Esophagus muscularis mucosa (tissue), 4 donors: Measurements from ENCODE around the gene TANC1. TPM values are rescaled to one million over a fixed set of nuclear protein-coding genes. Genes with fewer than 3 reads are reported as not detected.

ENCODE experiments used
- DNase-seq: peaks from one replicate; pipeline ENCODE4 v3.0.0-alpha.2; 2017; ENCODE audit errors: extremely low spot score
- H3K27ac ChIP-seq, 4 donors: fragments of 200-600 bp; sonication (generic); replicated peaks in 1 of 4; 1 replicate in 3 of 4; 2 replicates in 1 of 4; pipeline ENCODE4 v1.5.1; 2016 to 2019; ENCODE audit warnings: mild to moderate bottlenecking in 1 of 4
- H3K27me3 ChIP-seq, 4 donors: fragments of 200-600 bp; sonication (generic); one replicate each; pipeline versions ENCODE4 v1.5.1 to v1.6.0; 2016 to 2019
- H3K36me3 ChIP-seq, 4 donors: fragments of 200-600 bp; sonication (generic); one replicate each; pipeline ENCODE4 v1.5.1; 2016 to 2019
- H3K4me1 ChIP-seq, 4 donors: fragments of 200-600 bp; sonication (generic); one replicate each; pipeline ENCODE4 v1.5.1; 2016 to 2019
- H3K4me3 ChIP-seq, 4 donors: fragments of 200-600 bp; sonication (generic); 1 replicate in 2 of 4; 2 replicates in 2 of 4; pipeline ENCODE4 v1.5.1; 2016 to 2019; ENCODE audit warnings: mild to moderate bottlenecking in 4 of 4, moderate library complexity in 1 of 4
- H3K9me3 ChIP-seq, 4 donors: fragments of 200-600 bp; sonication (generic); 1 replicate in 3 of 4; 2 replicates in 1 of 4; pipeline ENCODE4 v1.5.1; 2016 to 2019
- CTCF ChIP-seq, 3 experiments: fragments of 200-600 bp in 2 of 3; fragments of 450-650 bp in 1 of 3; sonication (generic) in 2 of 3; IDR thresholded peaks; one replicate each; pipeline ENCODE4 v1.5.1; 2017 to 2019; ENCODE audit warnings: antibody characterized with exemption in 3 of 3, mild to moderate bottlenecking in 2 of 3, moderate library complexity in 1 of 3
- EP300 ChIP-seq: sonication (generic); formaldehyde crosslinking; IDR thresholded peaks from one replicate; pipeline ENCODE4 v1.6.1; 2017; ENCODE audit warnings: antibody characterized with exemption
- POLR2A ChIP-seq: fragments of 450-650 bp; IDR thresholded peaks from one replicate; pipeline ENCODE4 v1.6.1; 2017; ENCODE audit warnings: antibody characterized with exemption, moderate library complexity, mild to moderate bottlenecking, low read depth
- POLR2AphosphoS5 ChIP-seq, 2 donors: sonication (generic); formaldehyde crosslinking; IDR thresholded peaks; one replicate each; pipeline ENCODE4 v1.6.1; 2017; ENCODE audit warnings: antibody characterized with exemption in 2 of 2
- WGBS: methylation state at CpG from one replicate; pipeline ENCODE4 v1.1.5; 2018; 5-methylcytosine and 5-hydroxymethylcytosine counted together
- intact Hi-C: fragments of 100-400 bp; cut with DNase I; formaldehyde crosslinking; loops from one replicate; pipeline ENCODE4 v1.15.1; 2023
- total RNA-seq, 4 donors: library from RNA; depleted of rRNA; stranded (reverse); fragments of >200 nt; gene quantifications; one replicate each; pipeline versions ENCODE4 v1.1.0 to v1.2.1, GENCODE V29; 2016

Gene TANC1
- total RNA-seq, 4 donors from 2014 or later = 34.3 to 54.0 (median 52.9) TPM

GRCh38 chr2:159199761-159200465 lies 231.5 kb downstream of the TANC1 start:
- DNase-seq = no peak
- intact Hi-C loops = no loop called here
- WGBS = 81% methylated on average over 4 of the region's 4 CpGs
- H3K27me3 ChIP-seq = no peaks in the 10 kb centered on the region
- no peaks in the 10 kb centered on the region for H3K9me3 ChIP-seq
- H3K4me3 ChIP-seq = no peak overlapping the region
- TF ChIP-seq POLR2AphosphoS5 (IDR thresholded peaks at IDR 0.05) (no peak), POLR2A (no peak), CTCF (IDR thresholded peaks at IDR 0.05) (no peak), EP300 (no peak)
- H3K4me1 ChIP-seq = peaks cover 30 to 42% (median 38%) of the 10 kb centered on the region in 4 donors
- peaks cover 26 to 60% (median 48%) of the 10 kb centered on the region in 4 donors for H3K36me3 ChIP-seq
- H3K27ac ChIP-seq = no peak overlapping the region

GRCh38 chr2:159200498-159200897 lies 232.1 kb downstream of the TANC1 start:
- Histone ChIP-seq H3K27me3 (no peaks in the 10 kb centered on the region), H3K27ac (peak overlapping the region in 1 of 4 donors; percentile 19), H3K4me3 (no peak overlapping the region), H3K9me3 (no peaks in the 10 kb centered on the region), H3K4me1 (peaks cover 30 to 42% (median 38%) of the 10 kb centered on the region in 4 donors), H3K36me3 (peaks cover 21 to 57% (median 50%) of the 10 kb centered on the region in 4 donors)
- 38% methylated on average over 1 of the region's 1 CpG for WGBS
- no peak for TF ChIP-seq POLR2AphosphoS5 (IDR thresholded peaks at IDR 0.05)
- TF ChIP-seq CTCF (IDR thresholded peaks at IDR 0.05) = no peak
- no peak for TF ChIP-seq POLR2A
- no peak for TF ChIP-seq EP300
- intact Hi-C loops = no loop called here
- DNase-seq = no peak

GRCh38 chr2:159201360-159202063 lies 233.1 kb downstream of the TANC1 start:
- TF ChIP-seq EP300 = no peak
- TF ChIP-seq CTCF (IDR thresholded peaks at IDR 0.05) = no peak
- no peak for TF ChIP-seq POLR2AphosphoS5 (IDR thresholded peaks at IDR 0.05)
- TF ChIP-seq POLR2A = no peak
- Histone ChIP-seq H3K27ac (peak overlapping the region in 3 of 4 donors; percentile 1 to 17 (median 9)), H3K4me1 (peaks cover 30 to 41% (median 38%) of the 10 kb centered on the region in 4 donors), H3K27me3 (no peaks in the 10 kb centered on the region), H3K36me3 (peaks cover 21 to 55% (median 49%) of the 10 kb centered on the region in 4 donors), H3K9me3 (no peaks in the 10 kb centered on the region), H3K4me3 (no peak overlapping the region)
- intact Hi-C loops = no loop called here
- no peak for DNase-seq
- WGBS = 53% methylated on average over 8 of the region's 8 CpGs

GRCh38 chr2:159202568-159203071 lies 234.2 kb downstream of the TANC1 start:
- peak in 1 of 2 donors; percentile 56 for TF ChIP-seq POLR2AphosphoS5 (IDR thresholded peaks at IDR 0.05)
- TF ChIP-seq CTCF (IDR thresholded peaks at IDR 0.05) = no peak
- TF ChIP-seq EP300 = no peak
- no peak for TF ChIP-seq POLR2A
- DNase-seq = no peak
- Histone ChIP-seq H3K36me3 (peaks cover 14 to 44% (median 39%) of the 10 kb centered on the region in 4 donors), H3K9me3 (no peaks in the 10 kb centered on the region), H3K27ac (peak overlapping the region in 3 of 4 donors; percentile 17 to 34 (median 29)), H3K27me3 (no peaks in the 10 kb centered on the region), H3K4me1 (peaks cover 30 to 41% (median 38%) of the 10 kb centered on the region in 4 donors), H3K4me3 (no peak overlapping the region)
- intact Hi-C loops = no loop called here
- WGBS = 56% methylated on average over 2 of the region's 4 CpGs
